Osteoblast (primary cell): ENCODE results near the gene RNU5D-1. TPM values are rescaled to one million over a fixed set of nuclear protein-coding genes. Genes with fewer than 3 reads are reported as not detected.

Source experiments
- DNase-seq: peaks from one replicate; pipeline ENCODE4 v3.0.0; 2011; ENCODE audit warnings: low spot score, mixed read lengths; ENCODE audit not compliant: insufficient read length; ENCODE audit errors: missing footprints
- H2AFZ ChIP-seq: 2 replicates; pipeline ENCODE4 v1.6.0; 2011; ENCODE audit warnings: mild to moderate bottlenecking, low read length
- H3K27ac ChIP-seq: 2 replicates; pipeline ENCODE4 v1.5.1; 2011; ENCODE audit warnings: mild to moderate bottlenecking, low read depth, low read length, moderate library complexity
- H3K27me3 ChIP-seq: 2 replicates; pipeline ENCODE4 v1.6.0; 2012; ENCODE audit warnings: mild to moderate bottlenecking, control low read depth, inconsistent platforms, low read length, moderate library complexity; ENCODE audit not compliant: insufficient read depth
- H3K36me3 ChIP-seq: 2 replicates; pipeline ENCODE4 v1.5.1; 2011; ENCODE audit warnings: mild to moderate bottlenecking, low read length, control low read depth, moderate library complexity; ENCODE audit not compliant: insufficient read depth
- H3K4me1 ChIP-seq: 2 replicates; pipeline ENCODE4 v1.5.1; 2011; ENCODE audit warnings: mild to moderate bottlenecking, low read length, control low read depth, moderate library complexity; ENCODE audit not compliant: insufficient read depth
- H3K4me2 ChIP-seq: 2 replicates; pipeline ENCODE4 v1.6.0; 2011; ENCODE audit warnings: mild to moderate bottlenecking, low read length; ENCODE audit not compliant: insufficient read depth
- H3K4me3 ChIP-seq: fragments of 200-600 bp; sonication (generic); 3 replicates; pipeline ENCODE4 v1.5.1; 2012; ENCODE audit warnings: mild to moderate bottlenecking, low read length, inconsistent platforms; ENCODE audit not compliant: insufficient read depth
- H3K79me2 ChIP-seq: 2 replicates; pipeline ENCODE4 v1.6.0; 2012; ENCODE audit warnings: mild to moderate bottlenecking, low read length, control low read depth, inconsistent platforms; ENCODE audit not compliant: insufficient read depth
- H3K9me3 ChIP-seq: 2 replicates; pipeline ENCODE4 v1.5.1; 2011; ENCODE audit warnings: low read depth, low read length, control low read depth
- H4K20me1 ChIP-seq: 2 replicates; pipeline ENCODE4 v1.6.0; 2012; ENCODE audit warnings: mild to moderate bottlenecking, low read length, control low read depth; ENCODE audit not compliant: insufficient read depth
- total RNA-seq: library from RNA; depleted of rRNA; stranded (reverse); fragments of >200 nt; gene quantifications from 2 replicates; pipeline ENCODE4 v1.2.3, GENCODE V29; 2012
- TF ChIP-seq, protein P1 (sequence below): IDR thresholded peaks from 2 replicates; pipeline ENCODE4 v1.5.1; 2011; ENCODE audit warnings: mild to moderate bottlenecking, low read depth, low read length, moderate library complexity; ENCODE audit errors: extremely low read depth

The RNU5D-1 gene
- total RNA-seq, 1 donor: not detected

DNA sequence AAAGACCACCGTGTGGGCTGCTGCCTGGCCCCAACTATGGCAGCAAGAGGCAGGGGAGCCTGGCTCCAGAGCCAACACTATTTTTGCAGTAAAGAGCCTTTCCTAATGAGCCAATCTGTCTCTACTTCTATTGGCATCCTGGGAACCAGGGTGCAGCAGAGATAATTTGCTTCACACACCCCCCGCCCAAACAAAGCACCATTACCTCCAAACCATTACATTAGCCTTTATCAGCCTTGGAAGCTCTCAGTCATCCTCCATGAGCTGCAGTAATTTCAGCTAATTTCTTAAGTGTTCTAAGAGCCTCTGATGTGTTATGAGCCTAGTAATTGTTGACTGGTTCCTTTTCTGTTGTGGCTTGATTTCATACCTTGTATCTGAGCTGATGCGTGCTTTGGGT lies 34.9 kb downstream of the RNU5D-1 start:
- Histone ChIP-seq H4K20me1 (no peaks in the 10 kb centered on the region), H3K36me3 (no peaks in the 10 kb centered on the region), H3K4me3 (no peak overlapping the region), H2AFZ (no peak overlapping the region), H3K4me2 (no peak overlapping the region), H3K27me3 (no peaks in the 10 kb centered on the region), H3K27ac (no peak overlapping the region), H3K79me2 (no peaks in the 10 kb centered on the region), H3K9me3 (no peaks in the 10 kb centered on the region), H3K4me1 (no peaks in the 10 kb centered on the region)
- no peak for DNase-seq
- TF ChIP-seq, protein P1, sequence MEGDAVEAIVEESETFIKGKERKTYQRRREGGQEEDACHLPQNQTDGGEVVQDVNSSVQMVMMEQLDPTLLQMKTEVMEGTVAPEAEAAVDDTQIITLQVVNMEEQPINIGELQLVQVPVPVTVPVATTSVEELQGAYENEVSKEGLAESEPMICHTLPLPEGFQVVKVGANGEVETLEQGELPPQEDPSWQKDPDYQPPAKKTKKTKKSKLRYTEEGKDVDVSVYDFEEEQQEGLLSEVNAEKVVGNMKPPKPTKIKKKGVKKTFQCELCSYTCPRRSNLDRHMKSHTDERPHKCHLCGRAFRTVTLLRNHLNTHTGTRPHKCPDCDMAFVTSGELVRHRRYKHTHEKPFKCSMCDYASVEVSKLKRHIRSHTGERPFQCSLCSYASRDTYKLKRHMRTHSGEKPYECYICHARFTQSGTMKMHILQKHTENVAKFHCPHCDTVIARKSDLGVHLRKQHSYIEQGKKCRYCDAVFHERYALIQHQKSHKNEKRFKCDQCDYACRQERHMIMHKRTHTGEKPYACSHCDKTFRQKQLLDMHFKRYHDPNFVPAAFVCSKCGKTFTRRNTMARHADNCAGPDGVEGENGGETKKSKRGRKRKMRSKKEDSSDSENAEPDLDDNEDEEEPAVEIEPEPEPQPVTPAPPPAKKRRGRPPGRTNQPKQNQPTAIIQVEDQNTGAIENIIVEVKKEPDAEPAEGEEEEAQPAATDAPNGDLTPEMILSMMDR: no peak

DNA sequence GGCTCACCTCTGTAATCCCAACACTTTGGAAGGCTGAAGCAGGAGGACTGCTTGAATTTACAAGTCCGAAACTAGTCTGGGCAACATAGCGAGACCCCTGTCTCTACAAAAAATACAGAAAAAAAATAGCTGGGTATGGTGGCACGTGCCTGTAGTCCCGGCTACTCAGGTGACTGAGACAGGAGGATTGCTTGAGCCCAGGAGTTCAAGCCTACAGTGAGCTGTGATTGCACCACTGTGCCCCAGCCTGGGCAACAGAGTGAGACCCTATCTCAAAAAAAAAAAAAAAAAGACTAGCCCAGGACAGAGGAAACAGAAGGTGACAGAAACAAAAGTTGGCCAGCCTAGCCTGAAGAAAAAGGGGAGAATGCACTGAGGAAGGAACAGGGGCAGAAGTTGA lies 35.3 kb downstream of the RNU5D-1 start:
- Histone ChIP-seq H3K9me3 (no peaks in the 10 kb centered on the region), H3K4me2 (no peak overlapping the region), H3K4me1 (no peaks in the 10 kb centered on the region), H3K4me3 (no peak overlapping the region), H3K27me3 (no peaks in the 10 kb centered on the region), H3K36me3 (no peaks in the 10 kb centered on the region), H3K79me2 (no peaks in the 10 kb centered on the region), H4K20me1 (no peaks in the 10 kb centered on the region), H3K27ac (no peak overlapping the region), H2AFZ (no peak overlapping the region)
- TF ChIP-seq, protein P1: no peak
- DNase-seq: no peak

GRCh38 chr1:44694863-44695478 lies 36.0 kb downstream of the RNU5D-1 start:
- no peak for DNase-seq

GRCh38 chr1:44693900-44694299 lies 37.1 kb downstream of the RNU5D-1 start:
- Histone ChIP-seq H3K36me3 (no peaks in the 10 kb centered on the region), H3K9me3 (no peaks in the 10 kb centered on the region), H4K20me1 (no peaks in the 10 kb centered on the region), H3K27ac (no peak overlapping the region), H3K4me1 (no peaks in the 10 kb centered on the region), H3K27me3 (no peaks in the 10 kb centered on the region), H3K4me3 (no peak overlapping the region), H3K79me2 (no peaks in the 10 kb centered on the region), H3K4me2 (no peak overlapping the region), H2AFZ (no peak overlapping the region)
- TF ChIP-seq, protein P1: no peak
- no peak for DNase-seq

More at GRCh38 chr1:44694863-44695478, 36.0 kb downstream of the RNU5D-1 start:
- H3K4me3 ChIP-seq: no peak overlapping the region
- no peaks in the 10 kb centered on the region for H3K79me2 ChIP-seq
- no peaks in the 10 kb centered on the region for H4K20me1 ChIP-seq
- H3K27ac ChIP-seq: no peak overlapping the region
- H3K9me3 ChIP-seq: no peaks in the 10 kb centered on the region
- H3K4me2 ChIP-seq: no peak overlapping the region
- H3K27me3 ChIP-seq: no peaks in the 10 kb centered on the region
- H3K4me1 ChIP-seq: no peaks in the 10 kb centered on the region
- no peaks in the 10 kb centered on the region for H3K36me3 ChIP-seq
- TF ChIP-seq, protein P1: no peak
- no peak overlapping the region for H2AFZ ChIP-seq
